Measurements from ENCODE around the gene INAVA. TPM values are rescaled to one million over a fixed set of nuclear protein-coding genes. Genes with fewer than 3 reads are reported as not detected.
"Not testable (repeated sequence)": the region's sequence is repeated elsewhere in the genome, so short reads cannot be mapped to it uniquely, and the experiment has no call there.

Gene INAVA
- total RNA-seq, 4 donors from 2014 or later, result not detected

DNA sequence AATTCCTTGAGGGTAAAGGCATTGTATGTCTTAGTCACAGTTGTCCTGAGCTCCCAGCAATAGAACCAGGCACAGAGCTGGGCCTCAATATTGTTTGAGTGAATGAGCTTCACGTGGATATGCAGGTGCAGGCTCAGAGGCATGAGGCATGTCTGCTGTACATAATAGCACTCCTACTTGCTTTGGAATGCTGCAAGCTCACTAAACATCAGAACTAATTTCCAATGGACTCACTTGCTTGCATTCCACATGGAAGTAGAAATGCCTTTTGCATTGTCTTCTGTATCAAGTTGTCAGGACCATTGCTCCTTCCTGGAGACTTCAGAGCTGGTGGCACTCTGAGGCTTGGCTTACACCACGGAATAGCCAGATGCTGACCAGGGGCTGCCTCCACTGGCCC is 37.1 kb downstream of the INAVA start:
- no peaks in the 10 kb centered on the region for H3K4me1 ChIP-seq
- TF ChIP-seq POLR2A (IDR thresholded peaks at IDR 0.05) (no peak), EP300 (IDR thresholded peaks at IDR 0.05) (no peak), CTCF (IDR thresholded peaks at IDR 0.05) (no peak)
- peaks cover 0 to 6% (median 0%) of the 10 kb centered on the region in 4 donors for H3K9me3 ChIP-seq
- H3K27ac ChIP-seq, result no peak overlapping the region
- H3K4me3 ChIP-seq, result no peak overlapping the region
- H3K36me3 ChIP-seq, result no peaks in the 10 kb centered on the region
- WGBS, 2 donors, result 85 to 97% methylated on average over 2 of the region's 2 CpGs
- no peaks in the 10 kb centered on the region for H3K27me3 ChIP-seq
- DNase-seq (ENCODE audit: low spot score in 2 of 2), result no peak

GRCh38 chr1:200934676-200935245 is 40.1 kb downstream of the INAVA start:
- Histone ChIP-seq H3K9me3 (peaks cover 0 to 6% (median 0%) of the 10 kb centered on the region in 4 donors), H3K36me3 (no peaks in the 10 kb centered on the region), H3K27ac (no peak overlapping the region), H3K27me3 (no peaks in the 10 kb centered on the region), H3K4me1 (no peaks in the 10 kb centered on the region), H3K4me3 (no peak overlapping the region)
- TF ChIP-seq CTCF (IDR thresholded peaks at IDR 0.05) (no peak), POLR2A (IDR thresholded peaks at IDR 0.05) (no peak), EP300 (IDR thresholded peaks at IDR 0.05) (no peak)
- no peak for DNase-seq (ENCODE audit: low spot score in 2 of 2)
- WGBS, 2 donors, result 94% methylated on average over 13 of the region's 13 CpGs

DNA sequence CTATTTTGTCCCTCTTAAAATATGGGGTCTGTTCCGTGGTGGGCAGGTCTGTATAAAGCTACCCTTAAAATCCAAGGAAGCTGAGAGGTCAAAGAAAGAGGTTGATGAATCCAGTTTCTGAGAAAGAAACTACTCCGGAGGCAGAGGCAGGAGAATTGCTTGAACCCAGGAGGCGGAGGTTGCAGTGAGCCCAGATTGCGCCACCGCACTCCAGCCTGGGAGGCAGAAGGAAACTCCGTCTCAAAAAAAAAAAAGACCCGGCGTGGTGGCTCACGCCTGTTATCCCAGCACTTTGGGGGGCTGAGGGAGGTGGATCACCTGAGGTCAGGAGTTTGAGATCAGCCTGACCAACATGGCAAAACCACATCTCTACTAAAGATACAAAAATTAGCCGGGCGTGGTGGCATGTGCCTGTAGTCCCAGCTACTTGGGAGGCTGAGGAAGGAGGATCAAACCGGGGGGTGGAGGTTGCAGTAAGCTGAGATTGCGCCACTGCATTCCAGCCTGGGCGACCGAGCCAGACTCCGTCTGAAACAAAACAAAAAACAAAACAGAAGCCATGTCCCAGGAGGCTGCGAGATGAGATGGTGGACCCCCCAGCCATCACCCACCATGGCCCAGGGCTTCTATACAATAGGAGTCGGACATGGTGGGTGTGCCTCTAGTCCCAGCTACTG is 40.7 kb downstream of the INAVA start:
- H3K27ac ChIP-seq; DNase-seq (ENCODE audit: low spot score in 2 of 2); H3K9me3 ChIP-seq; H3K27me3 ChIP-seq; H3K4me1 ChIP-seq; H3K36me3 ChIP-seq; H3K4me3 ChIP-seq: not testable (repeated sequence)
- WGBS, 2 donors, result 91 to 94% methylated on average over 18 of the region's 18 CpGs

- Histone ChIP-seq H3K4me3 (no peak overlapping the region), H3K9me3 (peaks cover 0 to 26% (median 6%) of the 10 kb centered on the region in 4 donors), H3K36me3 (no peaks in the 10 kb centered on the region), H3K4me1 (no peaks in the 10 kb centered on the region), H3K27ac (no peak overlapping the region), H3K27me3 (no peaks in the 10 kb centered on the region)
- no peak for DNase-seq (ENCODE audit: low spot score in 2 of 2)
- TF ChIP-seq POLR2A (IDR thresholded peaks at IDR 0.05), result no peak
- TF ChIP-seq CTCF (IDR thresholded peaks at IDR 0.05), result no peak
- no peak for TF ChIP-seq EP300 (IDR thresholded peaks at IDR 0.05)
- WGBS, 2 donors, result 57 to 65% methylated on average over 4 of the region's 4 CpGs
These were observed 44.3 kb downstream of the INAVA start for GRCh38 chr1:200938955-200939354.

GRCh38 chr1:200945111-200945510 is 50.4 kb downstream of the INAVA start:
- DNase-seq (ENCODE audit: low spot score in 2 of 2), result no peak
- TF ChIP-seq CTCF (IDR thresholded peaks at IDR 0.05) (no peak), EP300 (IDR thresholded peaks at IDR 0.05) (no peak), POLR2A (IDR thresholded peaks at IDR 0.05) (no peak)
- H3K27me3 ChIP-seq, result no peaks in the 10 kb centered on the region

More at GRCh38 chr1:200945111-200945510, 50.4 kb downstream of the INAVA start:
- no peak overlapping the region for H3K4me3 ChIP-seq
- peaks cover 0 to 38% (median 8%) of the 10 kb centered on the region in 4 donors for H3K9me3 ChIP-seq
- H3K27ac ChIP-seq, result no peak overlapping the region
- H3K4me1 ChIP-seq, result no peaks in the 10 kb centered on the region
- 37 to 39% methylated on average over 3 of the region's 3 CpGs for WGBS, 2 donors
- H3K36me3 ChIP-seq, result no peaks in the 10 kb centered on the region

Data from tibial nerve (tissue), 4 donors.